H1 (cell line): ENCODE results near the gene FBXL15.

ENCODE experiments used
- POLR2A ChIP-seq, 2 experiments: IDR thresholded peaks; 1 replicate in 1 of 2; 2 replicates in 1 of 2; pipeline ENCODE4 v1.6.1; 2011; ENCODE audit warnings: low read depth in 2 of 2, low read length in 2 of 2, mild to moderate bottlenecking in 2 of 2; ENCODE audit errors: control extremely low read depth in 1 of 2
- SAP30 ChIP-seq: fragments of 300-600 bp; sonication (generic); IDR thresholded peaks from 2 replicates; pipeline ENCODE4 v1.7.1; 2012; ENCODE audit warnings: low read length, moderate library complexity, mild to moderate bottlenecking, inconsistent platforms; ENCODE audit not compliant: insufficient read depth, insufficient replicate concordance
- ZNF274 ChIP-seq: IDR thresholded peaks from 2 replicates; pipeline ENCODE4 v1.7.0; 2012; ENCODE audit warnings: low read length, borderline replicate concordance; ENCODE audit errors: extremely low read depth
- TF ChIP-seq, protein P1 (sequence below), 3 experiments: IDR thresholded peaks; 1 replicate in 2 of 3; 2 replicates in 1 of 3; pipeline versions ENCODE4 v1.5.1 to v1.6.1; 2011; ENCODE audit warnings: low read length in 3 of 3, mild to moderate bottlenecking in 3 of 3, inconsistent platforms in 2 of 3, low read depth in 1 of 3, moderate library complexity in 1 of 3; ENCODE audit not compliant: insufficient read depth in 1 of 3; ENCODE audit errors: control extremely low read depth in 1 of 3

DNA sequence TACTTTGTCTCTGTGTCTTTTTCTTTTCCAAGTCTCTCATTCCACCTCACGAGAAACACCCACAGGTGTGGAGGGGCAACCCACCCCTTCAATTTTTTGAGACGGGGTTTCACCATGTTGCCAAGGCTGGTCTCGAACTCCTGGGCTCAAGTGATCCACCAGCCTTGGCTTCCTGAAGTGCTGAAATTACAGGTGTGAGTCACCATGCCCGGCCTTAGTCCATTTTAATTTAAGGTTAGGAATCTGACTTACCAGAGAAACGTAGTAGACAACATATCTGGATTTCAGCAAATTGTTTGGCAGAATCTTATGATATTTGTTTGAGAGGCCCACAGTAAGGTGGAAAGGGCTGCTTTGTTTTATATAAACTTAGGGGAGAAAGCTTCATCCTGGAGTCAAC lies 28.3 kb upstream of the FBXL15 start:
- TF ChIP-seq POLR2A (IDR thresholded peaks at IDR 0.05; ENCODE audit: control extremely low read depth in 1 of 2, low read depth in 2 of 2, low read length in 2 of 2) (no peak), SAP30 (no peak), ZNF274 (no peak)
- TF ChIP-seq, protein P1, sequence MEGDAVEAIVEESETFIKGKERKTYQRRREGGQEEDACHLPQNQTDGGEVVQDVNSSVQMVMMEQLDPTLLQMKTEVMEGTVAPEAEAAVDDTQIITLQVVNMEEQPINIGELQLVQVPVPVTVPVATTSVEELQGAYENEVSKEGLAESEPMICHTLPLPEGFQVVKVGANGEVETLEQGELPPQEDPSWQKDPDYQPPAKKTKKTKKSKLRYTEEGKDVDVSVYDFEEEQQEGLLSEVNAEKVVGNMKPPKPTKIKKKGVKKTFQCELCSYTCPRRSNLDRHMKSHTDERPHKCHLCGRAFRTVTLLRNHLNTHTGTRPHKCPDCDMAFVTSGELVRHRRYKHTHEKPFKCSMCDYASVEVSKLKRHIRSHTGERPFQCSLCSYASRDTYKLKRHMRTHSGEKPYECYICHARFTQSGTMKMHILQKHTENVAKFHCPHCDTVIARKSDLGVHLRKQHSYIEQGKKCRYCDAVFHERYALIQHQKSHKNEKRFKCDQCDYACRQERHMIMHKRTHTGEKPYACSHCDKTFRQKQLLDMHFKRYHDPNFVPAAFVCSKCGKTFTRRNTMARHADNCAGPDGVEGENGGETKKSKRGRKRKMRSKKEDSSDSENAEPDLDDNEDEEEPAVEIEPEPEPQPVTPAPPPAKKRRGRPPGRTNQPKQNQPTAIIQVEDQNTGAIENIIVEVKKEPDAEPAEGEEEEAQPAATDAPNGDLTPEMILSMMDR (IDR thresholded peaks at IDR 0.05; ENCODE audit: control extremely low read depth in 1 of 3, insufficient read depth in 1 of 3, low read depth in 1 of 3, low read length in 3 of 3), result no peak
